MM.1S (cell line): ENCODE measurements around the gene ATP2C1.

Experiments used
- EZH2 ChIP-seq: fragments of 300-600 bp; sonication (generic); optimal IDR thresholded peaks from 2 replicates; pipeline ENCODE3; 2017; ENCODE audit warnings: low read depth, mild to moderate bottlenecking, antibody characterized with exemption, low read length, mixed read lengths
- TF ChIP-seq, protein P1 (sequence below): fragments of 300-600 bp; sonication (generic); IDR thresholded peaks from 2 replicates; pipeline ENCODE4 v1.5.1; 2016; ENCODE audit warnings: antibody characterized with exemption, low read length, mixed read lengths

DNA sequence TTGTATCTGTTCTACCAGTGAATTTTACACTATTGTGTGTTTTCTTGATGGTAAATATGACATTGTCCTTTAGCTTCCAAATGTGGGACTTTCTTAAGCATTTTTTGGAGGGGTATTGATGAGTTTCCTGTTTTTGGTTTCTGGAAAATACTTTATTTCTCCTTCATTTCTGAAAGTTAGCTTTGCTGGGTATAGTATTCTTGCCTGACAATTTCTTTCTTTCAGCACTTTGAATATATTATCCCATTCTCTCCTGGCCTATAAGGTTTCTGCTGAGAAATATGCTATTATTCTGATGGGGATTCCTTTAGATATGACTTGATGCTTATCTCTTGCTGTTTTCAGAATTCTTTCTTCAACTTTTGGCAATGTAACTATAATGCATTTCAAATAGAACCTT, 15.4 kb upstream of the ATP2C1 start:
- TF ChIP-seq, protein P1, sequence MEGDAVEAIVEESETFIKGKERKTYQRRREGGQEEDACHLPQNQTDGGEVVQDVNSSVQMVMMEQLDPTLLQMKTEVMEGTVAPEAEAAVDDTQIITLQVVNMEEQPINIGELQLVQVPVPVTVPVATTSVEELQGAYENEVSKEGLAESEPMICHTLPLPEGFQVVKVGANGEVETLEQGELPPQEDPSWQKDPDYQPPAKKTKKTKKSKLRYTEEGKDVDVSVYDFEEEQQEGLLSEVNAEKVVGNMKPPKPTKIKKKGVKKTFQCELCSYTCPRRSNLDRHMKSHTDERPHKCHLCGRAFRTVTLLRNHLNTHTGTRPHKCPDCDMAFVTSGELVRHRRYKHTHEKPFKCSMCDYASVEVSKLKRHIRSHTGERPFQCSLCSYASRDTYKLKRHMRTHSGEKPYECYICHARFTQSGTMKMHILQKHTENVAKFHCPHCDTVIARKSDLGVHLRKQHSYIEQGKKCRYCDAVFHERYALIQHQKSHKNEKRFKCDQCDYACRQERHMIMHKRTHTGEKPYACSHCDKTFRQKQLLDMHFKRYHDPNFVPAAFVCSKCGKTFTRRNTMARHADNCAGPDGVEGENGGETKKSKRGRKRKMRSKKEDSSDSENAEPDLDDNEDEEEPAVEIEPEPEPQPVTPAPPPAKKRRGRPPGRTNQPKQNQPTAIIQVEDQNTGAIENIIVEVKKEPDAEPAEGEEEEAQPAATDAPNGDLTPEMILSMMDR = no peak
- no peak for TF ChIP-seq EZH2
